ENCODE measurements around the gene ERO1A. TPM values are rescaled to one million over a fixed set of nuclear protein-coding genes. Genes with fewer than 3 reads are reported as not detected.
A peak's percentile ranks its signal among the peaks of the same experiment; 100 is the strongest.

The ERO1A gene
- total RNA-seq: 10 to 100 TPM; 20.3 to 34.3 (median 31.3) TPM

GRCh38 chr14:52695481-52696091 lies at the start of gene ERO1A:
Gene ERO1A, minus strand, starts transcription at chr14:52695558. Its CDS starts 77 bp downstream, at chr14:52695481.
- peak within 1 kb of the TSS; percentile 87 to 98 (median 96) for H3K27ac ChIP-seq
- TF ChIP-seq POLR2A (IDR thresholded peaks at IDR 0.05) (peak; percentile 49 to 63), EP300 (IDR thresholded peaks at IDR 0.05) (peak in 1 of 2 donors; percentile 34), CTCF (IDR thresholded peaks at IDR 0.05) (peak in 2 of 5 experiments; percentile 17)
- H3K4me3 ChIP-seq: peak within 1 kb of the TSS; percentile 64 to 93 (median 72)
- H3K9me3 ChIP-seq: no peaks in the 10 kb centered on the region
- peak; percentile 53 to 76 for DNase-seq (ENCODE audit: low spot score in 2 of 2)
- peaks cover 0 to 36% (median 14%) of the 10 kb centered on the region in 4 donors for H3K4me1 ChIP-seq
- H3K27me3 ChIP-seq: no peaks in the 10 kb centered on the region
- WGBS, 2 donors: 0 to 1% methylated on average over 18 to 66 of the region's 78 CpGs
- H3K36me3 ChIP-seq: no peaks in the 10 kb centered on the region

- Histone ChIP-seq H3K36me3 (peaks cover 0 to 11% (median 0%) of the 10 kb centered on the region in 3 donors), H3K9me3 (no peaks in the 10 kb centered on the region), H3K4me1 (peaks cover 0 to 16% (median 1%) of the 10 kb centered on the region in 4 donors), H3K27ac (peak overlapping the region in 3 of 4 donors; percentile 49 to 66 (median 50)), H3K27me3 (no peaks in the 10 kb centered on the region), H3K4me3 (no peak overlapping the region)
- no peak for DNase-seq (ENCODE audit: low spot score in 2 of 2)
- TF ChIP-seq EP300 (IDR thresholded peaks at IDR 0.05) (no peak), POLR2A (IDR thresholded peaks at IDR 0.05) (no peak), CTCF (IDR thresholded peaks at IDR 0.05) (no peak)
These were observed 46.5 kb upstream of the ERO1A start for GRCh38 chr14:52741865-52742264.

GRCh38 chr14:52740751-52741150 lies 45.4 kb upstream of the ERO1A start:
- peaks cover 0 to 11% (median 0%) of the 10 kb centered on the region in 3 donors for H3K36me3 ChIP-seq
- H3K4me1 ChIP-seq: peaks cover 0 to 16% (median 1%) of the 10 kb centered on the region in 4 donors
- no peaks in the 10 kb centered on the region for H3K9me3 ChIP-seq
- WGBS, 2 donors: 74 to 78% methylated on average over 1 of the region's 1 CpG
- no peaks in the 10 kb centered on the region for H3K27me3 ChIP-seq
- DNase-seq (ENCODE audit: low spot score in 2 of 2): no peak
- TF ChIP-seq CTCF (IDR thresholded peaks at IDR 0.05): no peak
- no peak for TF ChIP-seq POLR2A (IDR thresholded peaks at IDR 0.05)
- no peak for TF ChIP-seq EP300 (IDR thresholded peaks at IDR 0.05)
- H3K4me3 ChIP-seq: no peak overlapping the region
- H3K27ac ChIP-seq: no peak overlapping the region

GRCh38 chr14:52738409-52738808 lies 43.1 kb upstream of the ERO1A start:
- no peak for DNase-seq (ENCODE audit: low spot score in 2 of 2)

More at GRCh38 chr14:52738409-52738808, 43.1 kb upstream of the ERO1A start:
- Histone ChIP-seq H3K27ac (no peak overlapping the region), H3K36me3 (peaks cover 0 to 22% (median 0%) of the 10 kb centered on the region in 3 donors), H3K4me3 (no peak overlapping the region), H3K9me3 (no peaks in the 10 kb centered on the region), H3K4me1 (peaks cover 0 to 8% (median 1%) of the 10 kb centered on the region in 4 donors), H3K27me3 (no peaks in the 10 kb centered on the region)
- TF ChIP-seq CTCF (IDR thresholded peaks at IDR 0.05) (no peak), EP300 (IDR thresholded peaks at IDR 0.05) (no peak), POLR2A (IDR thresholded peaks at IDR 0.05) (no peak)

All from tibial nerve (tissue), 4 donors.